Kidney (tissue), 14 donors: ENCODE measurements around the gene VTI1A. TPM values are rescaled to one million over a fixed set of nuclear protein-coding genes. Genes with fewer than 3 reads are reported as not detected.

Experiments used
- DNase-seq, 5 donors: peaks; one replicate each; pipeline ENCODE4 v3.0.0-alpha.2; 2013 to 2020
- FAIRE-seq: peaks from 2 replicates; lab custom pipeline; 2012; peaks lifted over from hg19 to GRCh38; lab: Jason Lieb, UNC
- H3K27ac ChIP-seq, 2 donors: one replicate each; pipeline ENCODE4 v1.7.0; 2013; ENCODE audit warnings: low read depth in 2 of 2, low read length in 2 of 2, inconsistent platforms in 1 of 2
- H3K27me3 ChIP-seq: one replicate; pipeline ENCODE4 v1.7.1; 2013; ENCODE audit warnings: low read length, inconsistent platforms; ENCODE audit not compliant: control insufficient read depth, insufficient read depth
- H3K36me3 ChIP-seq, 3 donors: one replicate each; pipeline versions ENCODE4 v1.7.0 to v1.7.1; 2013; ENCODE audit warnings: low read length in 3 of 3, control low read depth in 1 of 3, inconsistent platforms in 1 of 3; ENCODE audit not compliant: insufficient read depth in 3 of 3, control insufficient read depth in 2 of 3
- H3K4me1 ChIP-seq, 3 donors: one replicate each; pipeline versions ENCODE4 v1.7.0 to v1.7.1; 2013; ENCODE audit warnings: low read length in 3 of 3, inconsistent platforms in 1 of 3, low read depth in 1 of 3; ENCODE audit not compliant: control insufficient read depth in 2 of 3, insufficient read depth in 2 of 3
- H3K4me3 ChIP-seq, 3 donors: one replicate each; pipeline versions ENCODE4 v1.7.0 to v1.8.1; 2013; ENCODE audit warnings: low read length in 3 of 3, control low read depth in 1 of 3, inconsistent platforms in 1 of 3
- H3K9ac ChIP-seq, 3 donors: one replicate each; pipeline versions ENCODE4 v1.7.0 to v1.7.1; 2013; ENCODE audit warnings: low read length in 3 of 3, control low read depth in 1 of 3, inconsistent platforms in 1 of 3
- H3K9me3 ChIP-seq, 3 donors: one replicate each; pipeline versions ENCODE4 v1.7.0 to v1.7.1; 2013; ENCODE audit warnings: low read length in 3 of 3, control low read depth in 1 of 3, inconsistent platforms in 1 of 3; ENCODE audit not compliant: control insufficient read depth in 2 of 3, insufficient read depth in 1 of 3
- CTCF ChIP-seq: IDR thresholded peaks from 3 replicates; pipeline ENCODE4 v1.5.1; 2012; ENCODE audit warnings: mild to moderate bottlenecking, moderate library complexity, borderline replicate concordance; ENCODE audit not compliant: insufficient read depth; ENCODE audit errors: extremely low read depth
- intact Hi-C: fragments of 100-400 bp; cut with DNase I; formaldehyde crosslinking; loops from one replicate; pipeline ENCODE4 v1.11.1; 2022
- polyA plus RNA-seq: library from polyadenylated mRNA; stranded (reverse); fragments of 350-450 nt; fragmentation: Illumina TruSeq; extraction: RNeasy Lipid Tissue Mini Kit (QIAGEN cat#74804); gene quantifications from one replicate; pipeline ENCODE4 v1.2.3, GENCODE V29; 2014; ENCODE audit warnings: low read depth, low replicate concordance; ENCODE audit not compliant: insufficient read depth
- total RNA-seq: library from RNA; stranded (reverse); fragmentation: NEBNext Ultra II Directional; extraction: Animal tissue kit (Norgen Biotek cat#: 25700); gene quantifications from one replicate; pipeline ENCODE4 v1.2.1, GENCODE V29; 2021
- donor health status: control.
- donor health status: control.
- donor health status: control.
- donor health status: control.
- donor health status: control.
- donor health status: DM: yes; HTN: yes; CAD: no.
- donor health status: Normal renal cell carcinoma (clear cell type).

The VTI1A gene
- total and polyA plus RNA-seq, 2 donors from 2014 or later, result 9.2 to 41.8 TPM

GRCh38 chr10:112815269-112816032 lies 368.4 kb downstream of the VTI1A start:
- Histone ChIP-seq H3K27ac (peak overlapping the region in 1 of 2 donors; percentile 9), H3K4me3 (no peak overlapping the region), H3K4me1 (peaks cover 4 to 7% (median 5%) of the 10 kb centered on the region in 3 donors), H3K36me3 (no peaks in the 10 kb centered on the region), H3K9me3 (no peaks in the 10 kb centered on the region), H3K9ac (no peak overlapping the region), H3K27me3 (no peaks in the 10 kb centered on the region)
- intact Hi-C loops, result no loop called here
- no peak for TF ChIP-seq CTCF
- DNase-seq (peak in 4 of 5 donors; percentile 21 to 65 (median 52)), FAIRE-seq (no peak)

GRCh38 chr10:112816033-112816430 lies 369.0 kb downstream of the VTI1A start:
- peaks cover 4 to 7% (median 5%) of the 10 kb centered on the region in 3 donors for H3K4me1 ChIP-seq
- H3K9ac ChIP-seq, result no peak overlapping the region
- intact Hi-C loops, result no loop called here
- H3K4me3 ChIP-seq, result no peak overlapping the region
- FAIRE-seq, result no peak
- no peaks in the 10 kb centered on the region for H3K36me3 ChIP-seq
- H3K9me3 ChIP-seq, result no peaks in the 10 kb centered on the region
- no peak for DNase-seq
- H3K27ac ChIP-seq, result no peak overlapping the region
- no peak for TF ChIP-seq CTCF
- no peaks in the 10 kb centered on the region for H3K27me3 ChIP-seq

GRCh38 chr10:112816891-112817290 lies 369.9 kb downstream of the VTI1A start:
- DNase-seq (peak in 2 of 5 donors; percentile 12 to 20), FAIRE-seq (no peak)
- peaks cover 4 to 5% (median 5%) of the 10 kb centered on the region in 3 donors for H3K4me1 ChIP-seq
- no peak overlapping the region for H3K4me3 ChIP-seq
- no peaks in the 10 kb centered on the region for H3K36me3 ChIP-seq
- H3K27me3 ChIP-seq, result no peaks in the 10 kb centered on the region
- TF ChIP-seq CTCF, result no peak
- intact Hi-C loops, result no loop called here
- no peaks in the 10 kb centered on the region for H3K9me3 ChIP-seq
- H3K9ac ChIP-seq, result no peak overlapping the region
- no peak overlapping the region for H3K27ac ChIP-seq
